Endothelial cell (in vitro differentiated cells): Measurements from ENCODE around the gene HTRA2. TPM values are rescaled to one million over a fixed set of nuclear protein-coding genes. Genes with fewer than 3 reads are reported as not detected.

Experiments used
- DNase-seq: peaks from one replicate; pipeline ENCODE4 v3.0.0; 2021; ENCODE audit warnings: low spot score
- H3K27ac Mint-ChIP-seq: one replicate; pipeline ENCODE4 v1.8.0; 2021; ENCODE audit warnings: mixed read lengths, inconsistent platforms; ENCODE audit not compliant: unreplicated experiment
- H3K27me3 Mint-ChIP-seq: one replicate; pipeline ENCODE4 v1.8.0; 2021; ENCODE audit warnings: mild to moderate bottlenecking, moderate library complexity, mixed read lengths, inconsistent platforms; ENCODE audit not compliant: unreplicated experiment
- H3K36me3 Mint-ChIP-seq: one replicate; pipeline ENCODE4 v1.8.0; 2021; ENCODE audit warnings: mild to moderate bottlenecking, low read depth, mixed read lengths, inconsistent platforms; ENCODE audit not compliant: unreplicated experiment
- H3K4me1 Mint-ChIP-seq: one replicate; pipeline ENCODE4 v1.8.0; 2021; ENCODE audit warnings: mild to moderate bottlenecking, mixed read lengths, inconsistent platforms; ENCODE audit not compliant: unreplicated experiment
- H3K4me3 Mint-ChIP-seq: one replicate; pipeline ENCODE4 v1.8.0; 2021; ENCODE audit warnings: mild to moderate bottlenecking, mixed read lengths, inconsistent platforms; ENCODE audit not compliant: unreplicated experiment
- H3K9me3 Mint-ChIP-seq: one replicate; pipeline ENCODE4 v1.8.0; 2021; ENCODE audit warnings: mixed read lengths, inconsistent platforms; ENCODE audit not compliant: unreplicated experiment
- CTCF ChIP-seq: fragments of 200-600 bp; sonication (generic); IDR thresholded peaks from one replicate; pipeline ENCODE4 v1.5.0; 2021; ENCODE audit warnings: antibody characterized with exemption; ENCODE audit not compliant: unreplicated experiment
- total RNA-seq: library from RNA; stranded (reverse); fragmentation: NEBNext Ultra II Directional; extraction: Animal tissue kit (Norgen Biotek cat#: 25700); gene quantifications from one replicate; pipeline ENCODE4 v1.2.1, GENCODE V29; 2021; ENCODE audit not compliant: unreplicated experiment

HTRA2 gene
- total RNA-seq, 1 donor from 2014 or later = 44.3 TPM

DNA sequence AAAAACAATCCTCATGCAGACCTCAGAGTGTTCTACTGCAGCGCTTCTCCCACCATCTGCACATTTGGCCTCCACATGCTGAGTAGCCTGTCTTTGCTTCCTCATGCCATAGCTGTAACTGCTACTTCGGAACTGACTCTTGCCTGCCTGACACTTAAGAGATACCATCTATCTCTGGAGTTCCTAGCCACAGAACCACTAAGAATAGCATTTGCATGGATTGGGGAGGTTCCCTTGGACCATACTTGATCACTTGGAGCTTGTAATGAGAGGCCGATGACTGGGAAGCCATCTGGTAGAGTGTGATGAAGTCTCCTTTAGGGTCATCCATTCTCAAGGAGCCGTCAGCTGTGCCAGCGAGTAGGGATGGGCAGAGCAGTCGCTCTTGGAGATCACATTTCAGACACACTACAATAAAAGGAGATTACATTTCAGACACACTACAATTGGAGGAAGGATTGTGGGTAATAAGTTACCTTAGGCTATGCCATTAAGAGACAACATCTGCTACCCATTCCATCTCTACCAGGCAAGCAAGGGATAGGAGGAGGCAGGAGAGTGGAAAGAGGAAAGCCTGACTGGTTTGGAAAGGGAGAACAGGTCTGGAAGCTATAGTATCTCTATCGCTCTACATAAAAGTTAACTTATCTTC is 46.6 kb downstream of the HTRA2 start:
- no peaks in the 10 kb centered on the region for H3K36me3 Mint-ChIP-seq
- H3K4me3 Mint-ChIP-seq = no peak overlapping the region
- peaks cover 29% of the 10 kb centered on the region for H3K4me1 Mint-ChIP-seq
- H3K27me3 Mint-ChIP-seq = no peaks in the 10 kb centered on the region
- no peaks in the 10 kb centered on the region for H3K9me3 Mint-ChIP-seq
- H3K27ac Mint-ChIP-seq = no peak overlapping the region
- DNase-seq = no peak
- TF ChIP-seq CTCF = no peak

DNA sequence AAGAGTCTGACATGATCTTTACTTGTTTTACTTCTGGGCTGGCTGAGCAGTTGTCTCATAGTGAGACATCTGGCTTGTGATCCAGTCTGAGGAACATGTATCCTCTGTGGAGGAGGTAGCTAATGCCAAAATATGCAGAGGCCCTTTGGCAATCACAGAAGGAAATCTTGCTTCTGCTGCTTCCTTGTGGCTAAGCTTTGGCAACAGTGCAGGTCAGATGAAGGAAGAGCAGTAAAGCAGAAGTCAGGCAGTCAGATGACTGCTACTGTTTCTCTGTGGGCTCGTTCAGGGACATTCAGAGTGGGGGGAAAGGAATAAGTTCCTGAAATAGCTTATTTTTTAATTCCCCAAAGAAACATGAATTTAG is 47.1 kb downstream of the HTRA2 start:
- no peak for TF ChIP-seq CTCF
- no peak for DNase-seq
- no peaks in the 10 kb centered on the region for H3K27me3 Mint-ChIP-seq
- H3K27ac Mint-ChIP-seq = no peak overlapping the region
- H3K9me3 Mint-ChIP-seq = no peaks in the 10 kb centered on the region
- H3K36me3 Mint-ChIP-seq = no peaks in the 10 kb centered on the region
- H3K4me3 Mint-ChIP-seq = no peak overlapping the region
- peaks cover 29% of the 10 kb centered on the region for H3K4me1 Mint-ChIP-seq

DNA sequence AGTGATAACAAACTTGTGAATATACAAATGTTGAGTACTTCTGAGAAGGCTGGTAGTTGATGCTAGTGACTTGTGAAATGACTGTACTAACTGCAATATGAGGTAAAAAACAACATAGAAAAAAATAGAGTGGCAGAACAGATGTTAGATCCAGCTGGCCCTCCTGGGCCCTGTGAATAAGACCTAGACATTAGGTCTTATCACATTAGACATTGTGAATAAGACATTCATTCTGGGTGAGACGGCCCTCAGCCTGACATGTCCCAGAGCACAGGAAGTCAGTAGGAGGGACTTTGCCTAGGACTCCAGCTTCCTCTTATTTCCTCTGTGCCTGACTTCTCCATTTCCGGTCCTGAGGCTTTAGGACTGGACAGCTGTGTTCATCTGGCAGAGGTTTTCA is 47.7 kb downstream of the HTRA2 start:
- H3K9me3 Mint-ChIP-seq = no peaks in the 10 kb centered on the region
- peak overlapping the region; percentile 12 for H3K27ac Mint-ChIP-seq
- H3K36me3 Mint-ChIP-seq = no peaks in the 10 kb centered on the region
- no peak for TF ChIP-seq CTCF
- peaks cover 29% of the 10 kb centered on the region for H3K4me1 Mint-ChIP-seq
- no peak overlapping the region for H3K4me3 Mint-ChIP-seq
- H3K27me3 Mint-ChIP-seq = no peaks in the 10 kb centered on the region
- no peak for DNase-seq

GRCh38 chr2:74578408-74578807 is 48.7 kb downstream of the HTRA2 start:
- H3K4me3 Mint-ChIP-seq = no peak overlapping the region
- no peaks in the 10 kb centered on the region for H3K36me3 Mint-ChIP-seq
- H3K4me1 Mint-ChIP-seq = peaks cover 29% of the 10 kb centered on the region
- no peak for TF ChIP-seq CTCF
- no peak for DNase-seq
- no peaks in the 10 kb centered on the region for H3K27me3 Mint-ChIP-seq
- no peak overlapping the region for H3K27ac Mint-ChIP-seq
- H3K9me3 Mint-ChIP-seq = no peaks in the 10 kb centered on the region

GRCh38 chr2:74581463-74581862 is 51.7 kb downstream of the HTRA2 start:
- H3K27ac Mint-ChIP-seq = no peak overlapping the region
- no peak for DNase-seq
- H3K27me3 Mint-ChIP-seq = no peaks in the 10 kb centered on the region

More at GRCh38 chr2:74581463-74581862, 51.7 kb downstream of the HTRA2 start:
- TF ChIP-seq CTCF = no peak
- H3K4me3 Mint-ChIP-seq = no peak overlapping the region
- H3K4me1 Mint-ChIP-seq = peaks cover 18% of the 10 kb centered on the region
- H3K9me3 Mint-ChIP-seq = no peaks in the 10 kb centered on the region
- no peaks in the 10 kb centered on the region for H3K36me3 Mint-ChIP-seq
